Heart right ventricle (tissue), 16 donors: ENCODE results near the gene ZNF230. TPM values are rescaled to one million over a fixed set of nuclear protein-coding genes. Genes with fewer than 3 reads are reported as not detected.

Experiments used
- ATAC-seq, 8 donors: fragments of 200-7000 bp; cut with Tn5 transposase; one replicate each; pipeline ENCODE4 v1.9.1; 2020; ENCODE audit warnings: mild to moderate bottlenecking in 8 of 8, moderate library complexity in 8 of 8, moderate number of reproducible peaks in 1 of 8
- DNase-seq, 2 donors: peaks; one replicate each; pipeline ENCODE4 v3.0.0-alpha.2; 2020
- H3K27ac ChIP-seq, 10 donors: fragments of 200-600 bp; sonication (generic) in 2 of 10; one replicate each; pipeline versions ENCODE4 v1.5.0 to v1.8.0; 2020 to 2022; ENCODE audit warnings: mild to moderate bottlenecking in 3 of 10
- H3K27me3 ChIP-seq, 7 donors: fragments of 200-600 bp; one replicate each; pipeline ENCODE4 v1.8.0; 2021 to 2022; ENCODE audit warnings: mild to moderate bottlenecking in 2 of 7
- H3K36me3 ChIP-seq, 9 donors: fragments of 200-600 bp; sonication (generic) in 1 of 9; one replicate each; pipeline versions ENCODE4 v1.5.0 to v1.8.0; 2020 to 2022; ENCODE audit warnings: mild to moderate bottlenecking in 2 of 9
- H3K4me1 ChIP-seq, 9 donors: fragments of 200-600 bp; sonication (generic) in 1 of 9; one replicate each; pipeline versions ENCODE4 v1.5.0 to v1.8.0; 2020 to 2022; ENCODE audit warnings: mild to moderate bottlenecking in 4 of 9
- H3K4me3 ChIP-seq, 10 donors: fragments of 200-600 bp; sonication (generic) in 2 of 10; one replicate each; pipeline versions ENCODE4 v1.5.0 to v1.8.0; 2020 to 2022; ENCODE audit warnings: mild to moderate bottlenecking in 7 of 10, moderate library complexity in 2 of 10
- H3K9me3 ChIP-seq, 11 donors: fragments of 200-600 bp in 10 of 11; sonication (generic) in 2 of 11; one replicate each; pipeline versions ENCODE4 v1.5.0 to v1.8.0; 2013 to 2022; ENCODE audit warnings: mild to moderate bottlenecking in 2 of 11, control low read depth in 1 of 11, moderate library complexity in 1 of 11
- WGBS, 2 donors: extraction: QIAGEN DNeasy Blood & Tissue Kit; methylation state at CpG; one replicate each; pipeline ENCODE4 v1.1.7; 2013; ENCODE audit warnings: inconsistent platforms in 1 of 2; 5-methylcytosine and 5-hydroxymethylcytosine counted together
- intact Hi-C, 10 donors: fragments of 100-400 bp; cut with DNase I; formaldehyde crosslinking; loops; one replicate each; pipeline versions ENCODE4 v1.11.1 to v1.14.2; 2022
- polyA plus RNA-seq, 2 donors: library from polyadenylated mRNA; stranded (reverse); fragments of 200-250 nt; gene quantifications; one replicate each; pipeline ENCODE4 v1.2.3, GENCODE V29; 2013
- total RNA-seq, 10 donors: library from RNA; stranded (reverse); fragmentation: NEBNext Ultra II Directional in 3 of 10; extraction: Animal tissue kit (Norgen Biotek cat#: 25700) in 3 of 10; gene quantifications; one replicate each; pipeline versions ENCODE4 v1.2.1 to v1.2.4, GENCODE V29; 2021 to 2023
- TF ChIP-seq, protein P1 (sequence below), 9 donors: fragments of 200-600 bp; sonication (generic) in 2 of 9; IDR thresholded peaks; one replicate each; pipeline versions ENCODE4 v1.5.0 to v1.8.0; 2021 to 2022; ENCODE audit warnings: antibody characterized with exemption in 9 of 9, mild to moderate bottlenecking in 5 of 9, moderate library complexity in 1 of 9
- donor health status: Arrhythmogenic right ventricular cardiomyopathy.
- donor health status: ischemic (EF 13 %, LVEDD 7.1; RV severe dilation, severe dysfunction).
- donor health status: healthy with polysubstance abuse.
- donor health status: DM: no; HTN: yes; CAD: no.
- donor health status: DM: no; HTN: no; CAD: no.
- donor health status: ischemic (EF 25% LVEDD 6.9; RV normal size, moderate dysfunction).
- donor health status: ischemic (EF 25% LVEDD 5.7; RV mildly dilated, moderate dysfunction).
- donor health status: healthy.
- donor health status: DM: yes; HTN: yes; CAD: no.
- donor health status: Ischemic cardiomyopathy.
- donor health status: ischemic (EF 35%, LVEDD 5.7; RV mildly dilated, moderate dysfunction).
- donor health status: nonischemic (EF 11% LVEDD 7.7; RV severe dilation, severe dysfunction).
- donor health status: DM: yes; HTN: yes; CAD: no.
- donor health status: PGD.
- donor health status: ischemic (EF 29% LVEDD 5.4; RV normal size, mild dysfunction).
- donor health status: nonischemic (EF 23%, LVEDD 6.1; RV moderate dilation, normal function).

Gene ZNF230
- total and polyA plus RNA-seq, 12 donors, result 1.4 to 4.3 (median 3.4) TPM

DNA sequence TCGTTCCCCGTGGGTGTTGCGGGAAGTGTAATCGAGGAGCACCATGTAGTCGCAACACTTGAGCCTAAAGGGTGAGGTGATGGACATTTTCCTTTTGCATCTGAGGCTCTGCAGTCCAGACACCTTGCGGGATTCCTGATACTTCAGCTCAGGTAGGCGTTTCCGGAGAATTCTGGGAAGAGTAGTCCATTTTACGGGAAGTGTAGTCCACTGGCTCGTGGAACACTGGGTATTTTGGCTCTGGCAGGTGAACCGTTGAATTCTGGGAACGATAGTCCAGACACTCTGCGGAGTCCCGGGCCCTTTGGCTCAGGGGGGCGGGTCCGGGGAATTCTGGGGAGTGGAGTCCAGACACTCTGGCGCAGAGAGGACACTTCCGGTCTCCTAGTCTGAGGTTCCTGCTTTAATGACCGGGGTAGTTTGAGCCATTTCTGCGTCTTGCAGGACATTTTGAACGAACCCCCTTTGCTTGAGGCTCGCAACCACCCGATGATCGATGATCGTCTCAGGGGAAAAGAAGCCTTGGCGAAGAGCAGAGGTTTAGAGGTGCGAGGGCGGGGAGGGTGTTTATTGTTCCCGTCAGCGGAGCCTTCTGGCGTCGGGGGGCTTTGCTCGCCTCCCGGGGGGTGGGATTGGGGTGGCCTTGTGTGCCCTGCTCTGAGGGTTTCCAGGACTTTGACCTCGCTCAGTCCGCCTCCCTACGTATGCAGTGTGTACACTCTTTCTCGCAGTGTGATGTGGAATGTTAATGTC is 49.1 kb downstream of the ZNF230 start, which contains the start of gene ZNF223:
ZNF223 (plus strand) TSS at position 387 of the 753 bp plus-strand sequence. CDS start 3,141 bp downstream, outside the sequence.
- Histone ChIP-seq H3K9me3 (peaks cover 0 to 28% (median 0%) of the 10 kb centered on the region in 11 donors), H3K27me3 (peaks cover 0 to 37% (median 18%) of the 10 kb centered on the region in 7 donors), H3K27ac (peak within 1 kb of the TSS in 9 of 10 donors; percentile 49 to 82 (median 64)), H3K4me1 (peaks cover 3 to 21% (median 12%) of the 10 kb centered on the region in 9 donors), H3K4me3 (peak within 1 kb of the TSS; percentile 52 to 81 (median 71)), H3K36me3 (peaks cover 0 to 27% (median 14%) of the 10 kb centered on the region in 9 donors)
- ATAC-seq (peak; percentile 100), DNase-seq (peak; percentile 92 to 97)
- intact Hi-C loops, result loop anchor here in 4 of 10 donors (1.0 to 5.0 kb wide), 6 partner anchors 19 to 70 kb away; partner anchors contain the start of genes ZNF155 (in 2 of the 4), ZNF225 (in 2 of the 4), ZNF224 (in 1 of the 4) and ZNF230 (in 1 of the 4)
- TF ChIP-seq, protein P1, sequence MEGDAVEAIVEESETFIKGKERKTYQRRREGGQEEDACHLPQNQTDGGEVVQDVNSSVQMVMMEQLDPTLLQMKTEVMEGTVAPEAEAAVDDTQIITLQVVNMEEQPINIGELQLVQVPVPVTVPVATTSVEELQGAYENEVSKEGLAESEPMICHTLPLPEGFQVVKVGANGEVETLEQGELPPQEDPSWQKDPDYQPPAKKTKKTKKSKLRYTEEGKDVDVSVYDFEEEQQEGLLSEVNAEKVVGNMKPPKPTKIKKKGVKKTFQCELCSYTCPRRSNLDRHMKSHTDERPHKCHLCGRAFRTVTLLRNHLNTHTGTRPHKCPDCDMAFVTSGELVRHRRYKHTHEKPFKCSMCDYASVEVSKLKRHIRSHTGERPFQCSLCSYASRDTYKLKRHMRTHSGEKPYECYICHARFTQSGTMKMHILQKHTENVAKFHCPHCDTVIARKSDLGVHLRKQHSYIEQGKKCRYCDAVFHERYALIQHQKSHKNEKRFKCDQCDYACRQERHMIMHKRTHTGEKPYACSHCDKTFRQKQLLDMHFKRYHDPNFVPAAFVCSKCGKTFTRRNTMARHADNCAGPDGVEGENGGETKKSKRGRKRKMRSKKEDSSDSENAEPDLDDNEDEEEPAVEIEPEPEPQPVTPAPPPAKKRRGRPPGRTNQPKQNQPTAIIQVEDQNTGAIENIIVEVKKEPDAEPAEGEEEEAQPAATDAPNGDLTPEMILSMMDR (IDR thresholded peaks at IDR 0.05), result no peak
- WGBS, 2 donors, result 1% methylated on average over 38 of the region's 38 CpGs

DNA sequence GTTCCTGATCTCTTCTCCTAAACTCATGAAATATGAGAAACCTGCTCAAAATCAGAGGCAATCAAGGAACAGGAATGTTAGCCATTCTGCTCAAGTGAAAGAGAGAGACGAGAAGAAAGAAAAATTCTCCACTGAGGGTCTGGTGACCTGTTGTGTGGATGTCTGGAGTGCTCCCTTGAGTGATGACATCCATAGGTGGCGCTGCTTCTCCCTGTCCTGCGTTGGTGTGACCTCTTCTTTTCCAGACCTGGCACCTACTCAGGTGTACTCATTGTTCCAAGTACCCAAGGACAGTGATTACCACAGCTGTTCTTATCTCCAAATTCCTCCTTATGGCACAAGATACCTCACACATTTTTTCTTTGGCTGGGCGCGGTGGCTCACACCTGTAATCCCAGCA is 53.1 kb downstream of the ZNF230 start:
- Histone ChIP-seq H3K27me3 (no peaks in the 10 kb centered on the region), H3K27ac (no peak overlapping the region), H3K36me3 (peaks cover 0 to 67% (median 40%) of the 10 kb centered on the region in 9 donors), H3K9me3 (peaks cover 0 to 45% (median 0%) of the 10 kb centered on the region in 11 donors), H3K4me3 (no peak overlapping the region), H3K4me1 (peaks cover 3 to 18% (median 12%) of the 10 kb centered on the region in 9 donors)
- TF ChIP-seq, protein P1 (IDR thresholded peaks at IDR 0.05), result no peak
- 90 to 91% methylated on average over 5 of the region's 5 CpGs for WGBS, 2 donors
- DNase-seq (no peak), ATAC-seq (no peak)
- intact Hi-C loops, result no loop called here

DNA sequence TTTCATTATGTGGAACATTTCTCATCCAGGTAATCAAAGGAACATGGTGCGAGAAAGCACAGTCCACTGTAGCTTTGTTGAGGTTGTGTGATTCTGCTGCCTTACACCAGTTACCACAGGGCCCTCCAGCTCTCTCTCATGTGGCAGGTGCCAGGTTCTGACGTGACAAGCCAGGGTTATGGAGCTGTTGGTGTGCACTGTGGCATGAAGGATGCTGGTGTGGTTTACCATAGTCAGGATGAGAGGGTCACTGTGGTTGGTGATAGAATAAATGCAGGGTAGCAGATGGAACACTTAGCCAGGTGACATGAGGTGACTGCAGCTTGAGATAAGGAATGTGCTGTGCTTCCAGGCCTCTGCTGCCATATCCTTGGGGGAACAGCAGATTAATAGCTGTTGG is 56.5 kb downstream of the ZNF230 start:
- 95 to 97% methylated on average over 2 of the region's 2 CpGs for WGBS, 2 donors

DNA sequence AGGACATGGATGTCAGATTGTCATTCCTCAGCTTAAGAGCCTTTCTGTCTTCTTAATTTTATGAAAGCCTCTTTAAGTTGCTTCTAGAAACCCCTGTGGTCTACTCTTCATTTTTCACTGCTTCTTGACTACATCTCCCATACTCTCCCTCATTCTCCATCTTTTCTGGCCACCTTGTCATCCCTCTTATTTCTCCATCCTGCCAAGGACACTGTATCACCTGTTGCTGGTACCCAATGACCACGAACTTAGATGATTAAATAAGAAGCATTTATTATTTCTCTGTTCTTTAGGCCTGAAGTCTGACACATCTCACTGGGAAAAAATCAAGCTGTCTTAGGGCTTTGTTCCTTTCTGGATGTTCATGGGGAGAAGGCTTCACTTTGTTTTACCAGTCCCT is 58.3 kb downstream of the ZNF230 start:
- intact Hi-C loops, result no loop called here
- TF ChIP-seq, protein P1 (IDR thresholded peaks at IDR 0.05), result no peak
- H3K4me1 ChIP-seq, result no peaks in the 10 kb centered on the region
- no peak overlapping the region for H3K27ac ChIP-seq
- ATAC-seq, result no peak
- no peaks in the 10 kb centered on the region for H3K27me3 ChIP-seq
- H3K9me3 ChIP-seq, result peaks cover 0 to 63% (median 12%) of the 10 kb centered on the region in 11 donors
- no peak for DNase-seq
- WGBS, 2 donors, result 93 to 97% methylated on average over 1 of the region's 1 CpG
- H3K4me3 ChIP-seq, result no peak overlapping the region
- peaks cover 2 to 100% (median 76%) of the 10 kb centered on the region in 9 donors for H3K36me3 ChIP-seq

More for the DNA sequence above, 56.5 kb downstream of the ZNF230 start:
- peaks cover 2 to 100% (median 71%) of the 10 kb centered on the region in 9 donors for H3K36me3 ChIP-seq
- H3K4me1 ChIP-seq, result no peaks in the 10 kb centered on the region
- intact Hi-C loops, result no loop called here
- TF ChIP-seq, protein P1 (IDR thresholded peaks at IDR 0.05), result no peak
- no peak overlapping the region for H3K27ac ChIP-seq
- no peak overlapping the region for H3K4me3 ChIP-seq
- DNase-seq (no peak), ATAC-seq (peak in 1 of 8 donors; percentile 13)
- peaks cover 0 to 60% (median 0%) of the 10 kb centered on the region in 11 donors for H3K9me3 ChIP-seq
- H3K27me3 ChIP-seq, result no peaks in the 10 kb centered on the region

Other genes starting within 250 kb of the ZNF230 start
- gene SMG9, start 248.0 kb upstream of the ZNF230 start, total RNA-seq, result 10 to 100 TPM in 9 of 10 donors, 1 to 10 TPM in 1; 10.0 to 19.4 (median 13.3) TPM
- gene SMG9, start 248.0 kb upstream of the ZNF230 start, polyA plus RNA-seq, result 10 to 100 TPM; 20.3 to 30.4 TPM
- gene KCNN4, start 222.0 kb upstream of the ZNF230 start, total RNA-seq, result 1 to 10 TPM in 3 of 10 donors, under 1 TPM in 7; 0.34 to 1.6 (median 0.69) TPM
- gene KCNN4, start 222.0 kb upstream of the ZNF230 start, polyA plus RNA-seq, result 1 to 10 TPM; 1.2 to 1.4 TPM
- 1 to 10 TPM in 5 of 10 donors, under 1 TPM in 5; 0.24 to 5.3 (median 0.90) TPM for gene LYPD5, start 200.5 kb upstream of the ZNF230 start, total RNA-seq
- gene LYPD5, start 200.5 kb upstream of the ZNF230 start, polyA plus RNA-seq, result 1 to 10 TPM in 1 of 2 donors, under 1 TPM in 1; 0.37 to 1.2 TPM
- 10 to 100 TPM in 9 of 10 donors, 1 to 10 TPM in 1; 7.5 to 16.9 (median 12.1) TPM for gene ZNF283, start 175.6 kb upstream of the ZNF230 start, total RNA-seq
- gene ZNF283, start 175.6 kb upstream of the ZNF230 start, polyA plus RNA-seq, result 1 to 10 TPM; 1.7 to 6.7 TPM
- gene ZNF404, start 119.0 kb upstream of the ZNF230 start, total RNA-seq, result 10 to 100 TPM in 3 of 10 donors, 1 to 10 TPM in 7; 4.6 to 11.9 (median 7.2) TPM
- gene ZNF404, start 119.0 kb upstream of the ZNF230 start, polyA plus RNA-seq, result 10 to 100 TPM in 1 of 2 donors, 1 to 10 TPM in 1; 4.6 to 68.7 TPM
- 10 to 100 TPM in 1 of 10 donors, 1 to 10 TPM in 9; 7.0 to 10.7 (median 8.0) TPM for gene ZNF45, start 67.7 kb upstream of the ZNF230 start, total RNA-seq
- 1 to 10 TPM; 2.9 to 4.7 TPM for gene ZNF45, start 67.7 kb upstream of the ZNF230 start, polyA plus RNA-seq
- gene ZNF221, start 51.7 kb upstream of the ZNF230 start, total RNA-seq, result 1 to 10 TPM; 3.0 to 6.7 (median 5.0) TPM
- gene ZNF221, start 51.7 kb upstream of the ZNF230 start, polyA plus RNA-seq, result 1 to 10 TPM; 1.1 to 3.1 TPM
- 1 to 10 TPM; 1.5 to 7.8 (median 6.9) TPM for gene ZNF155, start 18.8 kb upstream of the ZNF230 start, total RNA-seq
- gene ZNF155, start 18.8 kb upstream of the ZNF230 start, polyA plus RNA-seq, result 1 to 10 TPM; 4.3 to 9.1 TPM
- gene ZNF222, start 22.4 kb downstream of the ZNF230 start, total RNA-seq, result 1 to 10 TPM; 2.1 to 5.1 (median 3.6) TPM
- 1 to 10 TPM; 4.2 to 5.8 TPM for gene ZNF222, start 22.4 kb downstream of the ZNF230 start, polyA plus RNA-seq
- 1 to 10 TPM; 2.3 to 5.4 (median 3.2) TPM for gene ZNF223, start 49.1 kb downstream of the ZNF230 start, total RNA-seq
- gene ZNF223, start 49.1 kb downstream of the ZNF230 start, polyA plus RNA-seq, result 1 to 10 TPM; 2.8 to 4.8 TPM
- gene ZNF284, start 69.2 kb downstream of the ZNF230 start, total RNA-seq, result 1 to 10 TPM; 1.2 to 2.6 (median 1.8) TPM
- gene ZNF284, start 69.2 kb downstream of the ZNF230 start, polyA plus RNA-seq, result 1 to 10 TPM in 1 of 2 donors, under 1 TPM in 1; 0.65 to 1.8 TPM
- gene ZNF224, start 91.4 kb downstream of the ZNF230 start, total RNA-seq, result 10 to 100 TPM in 8 of 10 donors, 1 to 10 TPM in 2; 8.1 to 16.0 (median 13.3) TPM
- gene ZNF224, start 91.4 kb downstream of the ZNF230 start, polyA plus RNA-seq, result 10 to 100 TPM in 1 of 2 donors, 1 to 10 TPM in 1; 5.1 to 27.8 TPM
- 1 to 10 TPM; 2.3 to 5.0 (median 3.2) TPM for gene ZNF225, start 110.4 kb downstream of the ZNF230 start, total RNA-seq
- gene ZNF225, start 110.4 kb downstream of the ZNF230 start, polyA plus RNA-seq, result 1 to 10 TPM; 1.2 to 2.0 TPM
- gene ZNF234, start 138.6 kb downstream of the ZNF230 start, total RNA-seq, result 10 to 100 TPM in 3 of 10 donors, 1 to 10 TPM in 7; 8.0 to 13.4 (median 9.0) TPM
- 1 to 10 TPM; 2.2 to 6.4 TPM for gene ZNF234, start 138.6 kb downstream of the ZNF230 start, polyA plus RNA-seq
- gene ZNF226, start 162.1 kb downstream of the ZNF230 start, total RNA-seq, result 10 to 100 TPM; 17.0 to 30.6 (median 22.6) TPM
- gene ZNF226, start 162.1 kb downstream of the ZNF230 start, polyA plus RNA-seq, result 10 to 100 TPM; 14.6 to 15.8 TPM
- 10 to 100 TPM; 10.6 to 18.1 (median 12.6) TPM for gene ZNF227, start 209.6 kb downstream of the ZNF230 start, total RNA-seq
- 1 to 10 TPM; 4.0 to 4.5 TPM for gene ZNF227, start 209.6 kb downstream of the ZNF230 start, polyA plus RNA-seq